IPS-11a (cell line): ENCODE results near the gene NSUN3.

Experiments used
- H3K4me3 ChIP-seq: one replicate; pipeline ENCODE4 v1.5.1; 2013; ENCODE audit warnings: low read depth, low read length, control low read depth

The NSUN3 gene

DNA sequence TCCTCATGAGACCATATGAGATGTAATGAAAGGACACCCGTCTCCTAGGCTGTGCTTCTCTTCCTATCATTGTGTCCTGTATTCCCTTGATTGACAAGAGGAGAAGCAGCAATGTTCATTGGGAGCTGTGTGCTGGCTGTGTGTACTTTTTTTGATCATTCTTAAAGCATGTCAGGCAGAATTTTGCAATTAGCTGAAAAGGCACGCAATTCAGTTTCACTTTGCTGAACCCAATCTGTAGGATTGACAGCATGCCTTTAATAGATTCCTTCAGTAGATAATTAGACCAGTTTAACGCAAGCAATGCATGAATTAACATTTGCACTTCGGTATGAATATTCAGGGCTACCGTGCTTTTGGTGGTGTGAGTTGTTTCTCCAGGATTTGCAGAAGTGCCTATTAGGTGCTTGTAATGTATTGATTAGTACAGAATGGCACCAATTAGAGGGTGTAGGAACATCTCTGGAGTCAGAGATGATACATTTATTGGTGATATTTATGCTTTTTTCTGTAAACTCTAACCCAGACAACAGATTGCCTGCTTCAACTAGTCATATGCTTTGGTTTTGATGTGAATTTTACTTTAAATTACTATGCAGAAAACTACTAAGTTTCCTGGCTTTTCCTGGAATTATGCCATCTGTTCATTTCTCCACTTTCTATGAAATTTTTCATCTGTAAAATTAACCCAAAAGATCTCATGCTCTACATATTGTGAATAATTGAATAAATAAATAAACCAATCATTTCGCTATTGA lies 114.3 kb downstream of the NSUN3 start:
- no peak overlapping the region for H3K4me3 ChIP-seq
